OCI-LY7 (cell line): ENCODE measurements around the gene FAM163B. TPM values are rescaled to one million over a fixed set of nuclear protein-coding genes. Genes with fewer than 3 reads are reported as not detected.

Experiments used
- BruUV-seq: library from RNA; stranded (reverse); fragments of 400-500 nt; replicated peaks from 2 replicates; lab custom pipeline; 2021; lab: Mats Ljungman, UMichigan
- CTCF ChIA-PET: fragments of 300-600 bp; sonication (Branson Sonifier 250); formaldehyde crosslinking; loops from one replicate; lab custom pipeline; 2022; ENCODE audit warnings: antibody characterized with exemption; ENCODE audit not compliant: unreplicated experiment; lab: Charles Lee
- POLR2A ChIA-PET: fragments of 300-600 bp; sonication (Branson Sonifier 250); formaldehyde crosslinking; loops from one replicate; lab custom pipeline; 2022; ENCODE audit warnings: antibody characterized with exemption; lab: Charles Lee
- DNase-seq: peaks from one replicate; pipeline ENCODE4 v3.0.0-alpha.2; 2015; ENCODE audit warnings: low spot score
- H2AFZ ChIP-seq: fragments of 200-600 bp; sonication (generic), shearing (Covaris generic); 2 replicates; pipeline ENCODE4 v1.6.1; 2014; ENCODE audit warnings: mild to moderate bottlenecking, antibody characterized with exemption, low read length, moderate library complexity
- H3K27ac ChIP-seq: fragments of 200-600 bp; sonication (generic); 2 replicates; pipeline ENCODE4 v1.5.1; 2014; ENCODE audit warnings: mixed run types, low read depth, mild to moderate bottlenecking, moderate library complexity, low read length, inconsistent platforms; ENCODE audit not compliant: poor library complexity, severe bottlenecking
- H3K36me3 ChIP-seq: fragments of 200-600 bp; sonication (generic); 2 replicates; pipeline ENCODE4 v1.6.1; 2014; ENCODE audit warnings: mild to moderate bottlenecking, antibody characterized with exemption, low read length, moderate library complexity, mixed read lengths; ENCODE audit not compliant: insufficient read depth
- H3K4me1 ChIP-seq: fragments of 200-600 bp; sonication (generic); 2 replicates; pipeline ENCODE4 v1.5.1; 2014; ENCODE audit warnings: mild to moderate bottlenecking, low read length; ENCODE audit not compliant: insufficient read depth, poor library complexity, severe bottlenecking
- H3K4me2 ChIP-seq: fragments of 200-600 bp; sonication (generic); 2 replicates; pipeline ENCODE4 v1.6.1; 2014; ENCODE audit warnings: mild to moderate bottlenecking, low read length
- H3K4me3 ChIP-seq: fragments of 200-600 bp; sonication (generic); 2 replicates; pipeline ENCODE4 v1.5.1; 2014; ENCODE audit warnings: mild to moderate bottlenecking, low read depth, low read length; ENCODE audit not compliant: poor library complexity, severe bottlenecking
- H3K79me2 ChIP-seq: fragments of 200-600 bp; sonication (generic); 2 replicates; pipeline ENCODE4 v1.6.1; 2016; ENCODE audit warnings: low read depth, mild to moderate bottlenecking, low read length, moderate library complexity, mixed read lengths; ENCODE audit not compliant: insufficient read depth
- H3K9me2 ChIP-seq: fragments of 200-600 bp; sonication (generic); 2 replicates; pipeline ENCODE4 v1.6.1; 2016; ENCODE audit warnings: mild to moderate bottlenecking, low read length, mixed read lengths; ENCODE audit not compliant: insufficient read depth
- H3K9me3 ChIP-seq: fragments of 200-600 bp; sonication (generic); 2 replicates; pipeline ENCODE4 v1.6.1; 2014; ENCODE audit warnings: mild to moderate bottlenecking, mixed run types, low read length, mixed read lengths
- H4K20me1 ChIP-seq: fragments of 200-600 bp; sonication (generic); 2 replicates; pipeline ENCODE4 v1.6.1; 2014; ENCODE audit warnings: mild to moderate bottlenecking, antibody characterized with exemption, low read length, moderate library complexity, mixed read lengths; ENCODE audit not compliant: insufficient read depth
- EZH2phosphoT487 ChIP-seq: fragments of 200-600 bp; sonication (generic); IDR thresholded peaks from 2 replicates; pipeline ENCODE4 v1.6.1; 2018; ENCODE audit warnings: low read depth, borderline replicate concordance, mild to moderate bottlenecking, mixed run types, antibody characterized with exemption, low read length, moderate library complexity, mixed read lengths
- intact Hi-C: fragments of 100-400 bp; cut with micrococcal nuclease; formaldehyde crosslinking; loops from one replicate; pipeline ENCODE4 v1.10.0; 2022; ENCODE audit not compliant: unreplicated experiment
- total RNA-seq, 2 experiments: library from RNA; depleted of rRNA in 1 of 2; stranded (reverse); fragments of >200 nt in 1 of 2; shearing (Covaris generic) in 1 of 2; gene quantifications; 2 replicates each; pipeline ENCODE4 v1.2.3, GENCODE V29; 2014 to 2022
- TF ChIP-seq, protein P1 (sequence below): fragments of 200-600 bp; sonication (generic); conservative IDR thresholded peaks from 2 replicates; pipeline ENCODE4 v1.5.1; 2014; ENCODE audit warnings: mild to moderate bottlenecking, antibody characterized with exemption, low read length, moderate library complexity, mixed read lengths

FAM163B gene
- total RNA-seq, 2 experiments from 2014 or later: 2.6 to 7.8 TPM

DNA sequence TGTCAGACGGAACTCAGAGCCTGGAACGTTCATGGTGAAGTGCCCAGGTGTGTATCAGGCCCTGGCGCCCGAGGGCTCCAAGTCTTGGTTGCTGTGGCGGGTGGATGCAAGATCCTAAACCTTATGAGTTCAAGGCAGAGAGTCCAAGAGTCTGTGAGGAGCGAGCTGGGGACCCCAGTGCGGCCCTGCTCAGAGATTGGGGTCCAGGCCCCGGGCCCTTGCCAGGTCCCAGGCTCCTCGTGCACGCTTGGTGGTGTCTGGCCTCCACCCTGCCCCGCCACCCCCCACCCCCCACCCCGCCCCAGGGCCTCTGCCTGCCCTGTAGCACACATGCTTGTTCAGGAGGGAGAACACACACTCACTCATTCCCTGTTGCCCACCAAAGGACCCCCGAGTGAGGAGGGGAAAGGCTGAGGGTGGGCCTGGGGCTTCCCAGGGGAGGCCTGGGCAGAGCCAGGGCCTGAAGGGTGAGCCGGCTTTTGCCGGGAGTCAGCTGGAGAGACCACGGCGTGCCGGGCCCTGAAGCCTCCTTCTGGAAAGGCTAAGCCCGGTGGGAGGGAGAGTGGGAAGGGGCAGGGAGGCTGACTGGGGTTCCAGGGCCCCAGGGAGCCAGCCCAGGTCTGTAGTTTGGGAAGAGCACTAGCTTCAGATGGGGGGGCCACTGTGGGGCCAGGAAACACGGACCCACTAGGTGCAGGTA is 37.1 kb downstream of the FAM163B start:
- intact Hi-C loops: no loop called here
- no peaks in the 10 kb centered on the region for H3K36me3 ChIP-seq
- POLR2A ChIA-PET: no interaction called here

DNA sequence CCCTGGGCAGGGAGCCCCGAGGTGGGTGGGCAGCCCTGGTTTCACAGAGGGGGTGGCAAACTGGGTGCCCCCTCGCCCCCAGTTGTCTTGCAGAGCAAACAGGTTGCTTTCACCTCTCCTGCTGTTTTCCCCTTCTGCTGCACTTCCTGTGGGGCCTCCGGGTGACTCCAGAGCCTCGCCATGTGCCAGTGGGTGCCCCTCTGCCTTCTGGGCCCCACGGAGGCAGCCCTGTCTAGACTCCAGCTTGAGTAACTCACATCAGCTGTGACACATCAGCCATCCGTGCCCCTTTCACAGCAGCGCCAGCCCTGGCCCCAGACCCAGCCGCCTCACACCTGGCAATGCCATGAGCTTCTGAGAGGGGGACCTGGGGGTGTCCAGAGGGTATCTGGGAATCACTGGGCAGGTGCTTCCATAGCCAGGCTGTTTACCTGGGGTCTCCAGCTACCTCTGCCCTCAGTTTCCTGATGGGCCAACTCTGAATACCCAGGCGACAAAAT is 37.7 kb downstream of the FAM163B start:
- H3K36me3 ChIP-seq: no peaks in the 10 kb centered on the region
- H4K20me1 ChIP-seq: no peaks in the 10 kb centered on the region
- no peaks in the 10 kb centered on the region for H3K9me3 ChIP-seq
- no peak for TF ChIP-seq EZH2phosphoT487
- TF ChIP-seq, protein P1, sequence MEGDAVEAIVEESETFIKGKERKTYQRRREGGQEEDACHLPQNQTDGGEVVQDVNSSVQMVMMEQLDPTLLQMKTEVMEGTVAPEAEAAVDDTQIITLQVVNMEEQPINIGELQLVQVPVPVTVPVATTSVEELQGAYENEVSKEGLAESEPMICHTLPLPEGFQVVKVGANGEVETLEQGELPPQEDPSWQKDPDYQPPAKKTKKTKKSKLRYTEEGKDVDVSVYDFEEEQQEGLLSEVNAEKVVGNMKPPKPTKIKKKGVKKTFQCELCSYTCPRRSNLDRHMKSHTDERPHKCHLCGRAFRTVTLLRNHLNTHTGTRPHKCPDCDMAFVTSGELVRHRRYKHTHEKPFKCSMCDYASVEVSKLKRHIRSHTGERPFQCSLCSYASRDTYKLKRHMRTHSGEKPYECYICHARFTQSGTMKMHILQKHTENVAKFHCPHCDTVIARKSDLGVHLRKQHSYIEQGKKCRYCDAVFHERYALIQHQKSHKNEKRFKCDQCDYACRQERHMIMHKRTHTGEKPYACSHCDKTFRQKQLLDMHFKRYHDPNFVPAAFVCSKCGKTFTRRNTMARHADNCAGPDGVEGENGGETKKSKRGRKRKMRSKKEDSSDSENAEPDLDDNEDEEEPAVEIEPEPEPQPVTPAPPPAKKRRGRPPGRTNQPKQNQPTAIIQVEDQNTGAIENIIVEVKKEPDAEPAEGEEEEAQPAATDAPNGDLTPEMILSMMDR: no peak
- no peak overlapping the region for H3K4me3 ChIP-seq
- ChIA-PET POLR2A (no interaction called here), CTCF (no interaction called here)
- H3K27ac ChIP-seq: no peak overlapping the region
- no peaks in the 10 kb centered on the region for H3K79me2 ChIP-seq
- no peak overlapping the region for H3K4me2 ChIP-seq
- intact Hi-C loops: no loop called here
- peaks cover 3% of the 10 kb centered on the region for H3K4me1 ChIP-seq
- BruUV-seq: no TSS peak
- no peak overlapping the region for H2AFZ ChIP-seq
- DNase-seq: no peak
- no peaks in the 10 kb centered on the region for H3K9me2 ChIP-seq

More for the DNA sequence above, 37.1 kb downstream of the FAM163B start:
- BruUV-seq: no TSS peak
- no peak for DNase-seq
- Histone ChIP-seq H3K9me2 (no peaks in the 10 kb centered on the region), H3K79me2 (no peaks in the 10 kb centered on the region), H3K4me3 (no peak overlapping the region), H3K4me1 (peaks cover 3% of the 10 kb centered on the region), H2AFZ (no peak overlapping the region), H3K4me2 (no peak overlapping the region), H3K9me3 (no peaks in the 10 kb centered on the region), H3K27ac (no peak overlapping the region), H4K20me1 (no peaks in the 10 kb centered on the region)
- CTCF ChIA-PET: no interaction called here
- TF ChIP-seq, protein P1: no peak
- TF ChIP-seq EZH2phosphoT487: no peak

DNA sequence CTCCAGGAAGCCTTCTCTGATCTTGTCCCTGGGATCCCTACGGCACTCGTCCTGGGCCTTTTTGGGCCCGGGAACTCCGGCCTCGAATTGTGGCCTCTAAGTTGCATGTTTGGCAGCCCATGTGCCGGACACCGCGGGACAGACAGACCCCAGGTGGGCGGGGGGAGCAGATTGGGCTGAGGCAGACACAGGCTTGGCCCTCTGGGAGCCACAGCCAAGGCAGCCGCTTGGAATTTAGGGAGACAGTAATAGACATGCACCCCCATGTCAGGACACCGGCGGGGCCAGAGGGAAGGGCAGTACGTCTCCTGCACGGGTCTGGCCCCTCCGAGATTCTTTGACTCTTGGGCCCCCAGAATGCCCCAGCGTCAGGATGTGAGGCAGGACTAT is 38.5 kb downstream of the FAM163B start:
- H3K4me1 ChIP-seq: peaks cover 3% of the 10 kb centered on the region
- POLR2A ChIA-PET: no interaction called here
- H3K9me2 ChIP-seq: no peaks in the 10 kb centered on the region
- no peak overlapping the region for H2AFZ ChIP-seq
- H3K4me3 ChIP-seq: no peak overlapping the region
- no peak overlapping the region for H3K27ac ChIP-seq
- H4K20me1 ChIP-seq: no peaks in the 10 kb centered on the region
- TF ChIP-seq, protein P1: no peak
- no peak for TF ChIP-seq EZH2phosphoT487
- BruUV-seq: no TSS peak
- no peak overlapping the region for H3K4me2 ChIP-seq
- DNase-seq: no peak
- CTCF ChIA-PET: no interaction called here
- no peaks in the 10 kb centered on the region for H3K36me3 ChIP-seq
- no peaks in the 10 kb centered on the region for H3K79me2 ChIP-seq
- intact Hi-C loops: no loop called here
- no peaks in the 10 kb centered on the region for H3K9me3 ChIP-seq
